Skin epidermis (tissue), 12 donors: Measurements from ENCODE around the gene ILDR1.
"Not testable (repeated sequence)": the region's sequence is repeated elsewhere in the genome, so short reads cannot be mapped to it uniquely, and the experiment has no call there.

ENCODE experiments used
- H3K27ac ChIP-seq, 21 experiments: fragments of 200-600 bp; sonication (generic) in 11 of 21; one replicate each; pipeline ENCODE4 v1.5.0; 2020; ENCODE audit warnings: mild to moderate bottlenecking in 3 of 21, inconsistent platforms in 2 of 21, moderate library complexity in 2 of 21
- H3K4me3 ChIP-seq, 7 experiments: fragments of 200-600 bp; sonication (generic) in 2 of 7; one replicate each; pipeline ENCODE4 v1.5.0; 2020; ENCODE audit warnings: inconsistent platforms in 2 of 7, mild to moderate bottlenecking in 2 of 7, moderate library complexity in 1 of 7

The ILDR1 gene

DNA sequence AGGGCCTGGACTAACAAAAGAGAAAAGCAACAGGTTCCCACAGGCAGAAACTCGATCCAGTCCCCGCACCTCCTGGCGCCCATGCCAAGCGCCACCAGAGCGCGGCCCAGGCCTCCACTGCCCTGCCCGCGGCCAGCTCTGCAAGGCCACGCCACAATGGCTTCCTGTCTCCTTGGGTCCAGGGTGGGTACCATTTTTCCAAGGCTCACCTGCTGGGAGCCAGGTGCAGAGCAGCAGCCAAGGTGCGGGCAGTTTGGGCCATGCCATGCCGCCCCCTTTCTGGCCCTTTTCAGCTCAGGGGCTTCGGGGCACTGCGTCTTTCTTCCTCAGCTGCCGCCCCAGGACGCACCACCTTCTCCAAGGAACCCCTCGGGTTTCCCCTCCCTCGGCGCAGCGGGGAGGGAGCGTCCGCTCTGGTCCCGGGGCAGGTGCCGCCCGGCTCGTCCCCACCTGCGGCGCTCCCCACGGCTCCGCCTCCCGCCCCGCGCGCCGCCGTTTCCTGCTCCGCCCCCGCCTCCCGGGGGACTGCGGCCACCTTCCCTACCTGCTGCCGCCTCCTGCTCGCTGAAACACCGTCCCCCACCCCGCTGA, at the start of gene ILDR1:
TSS of gene ILDR1 (minus strand) at position 437 of the 591 bp plus-strand sequence. CDS start at position 267, 170 bp downstream.
- peak within 1 kb of the TSS in 2 of 21 experiments; percentile 13 to 57 for H3K27ac ChIP-seq
- H3K4me3 ChIP-seq: peak within 1 kb of the TSS; percentile 17 to 39 (median 26)

DNA sequence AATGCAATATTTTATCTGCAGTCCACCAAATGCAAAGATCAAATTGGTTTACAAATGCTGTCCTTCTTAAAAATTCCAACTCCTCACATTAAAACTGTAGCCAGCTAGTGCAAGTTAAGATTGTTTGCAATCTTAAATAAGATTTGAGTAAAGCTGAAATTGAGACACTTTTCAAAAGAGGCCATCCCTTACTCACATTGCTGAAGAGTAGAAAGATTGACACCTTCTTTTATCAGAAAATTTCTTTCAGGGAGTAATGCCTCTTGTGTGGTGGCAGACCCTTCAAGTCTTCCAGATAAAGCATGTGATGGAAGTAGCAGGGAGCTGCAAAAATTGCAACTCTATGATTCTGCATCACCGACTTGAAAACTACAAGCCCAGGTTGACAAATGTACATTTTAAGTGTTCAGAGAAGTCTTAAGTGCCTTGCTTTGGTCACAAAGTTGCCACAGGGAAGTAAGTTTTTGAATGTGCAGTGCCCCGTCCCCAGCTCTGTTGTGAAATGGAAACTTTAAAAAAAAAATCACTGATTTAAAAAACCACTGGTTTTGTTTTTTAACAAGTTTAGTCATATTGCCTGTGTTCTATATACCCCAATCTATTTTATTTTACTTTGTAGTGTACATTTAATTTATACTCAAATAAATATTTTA, 45.7 kb upstream of the ILDR1 start:
- Histone ChIP-seq H3K4me3 (no peak overlapping the region), H3K27ac (peak overlapping the region in 5 of 21 experiments; percentile 5 to 61 (median 20))

DNA sequence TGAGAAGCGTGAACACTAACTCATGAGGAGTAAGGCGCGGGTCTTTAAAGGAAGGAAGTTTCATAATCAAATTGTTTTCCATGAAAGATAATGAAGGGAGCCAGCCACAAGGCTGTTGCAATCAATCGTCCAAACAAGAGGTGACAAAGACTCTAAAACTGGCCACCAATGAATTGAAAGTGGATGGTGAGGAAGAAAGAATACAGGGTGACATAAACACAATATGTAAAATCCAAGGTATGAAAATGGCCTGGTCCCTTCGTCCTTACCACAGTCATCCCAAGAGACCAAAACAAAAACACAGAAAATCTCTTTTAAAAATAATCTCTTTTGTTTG, 45.1 kb upstream of the ILDR1 start:
- Histone ChIP-seq H3K27ac (peak overlapping the region in 4 of 21 experiments; percentile 5 to 61 (median 34)), H3K4me3 (no peak overlapping the region)

DNA sequence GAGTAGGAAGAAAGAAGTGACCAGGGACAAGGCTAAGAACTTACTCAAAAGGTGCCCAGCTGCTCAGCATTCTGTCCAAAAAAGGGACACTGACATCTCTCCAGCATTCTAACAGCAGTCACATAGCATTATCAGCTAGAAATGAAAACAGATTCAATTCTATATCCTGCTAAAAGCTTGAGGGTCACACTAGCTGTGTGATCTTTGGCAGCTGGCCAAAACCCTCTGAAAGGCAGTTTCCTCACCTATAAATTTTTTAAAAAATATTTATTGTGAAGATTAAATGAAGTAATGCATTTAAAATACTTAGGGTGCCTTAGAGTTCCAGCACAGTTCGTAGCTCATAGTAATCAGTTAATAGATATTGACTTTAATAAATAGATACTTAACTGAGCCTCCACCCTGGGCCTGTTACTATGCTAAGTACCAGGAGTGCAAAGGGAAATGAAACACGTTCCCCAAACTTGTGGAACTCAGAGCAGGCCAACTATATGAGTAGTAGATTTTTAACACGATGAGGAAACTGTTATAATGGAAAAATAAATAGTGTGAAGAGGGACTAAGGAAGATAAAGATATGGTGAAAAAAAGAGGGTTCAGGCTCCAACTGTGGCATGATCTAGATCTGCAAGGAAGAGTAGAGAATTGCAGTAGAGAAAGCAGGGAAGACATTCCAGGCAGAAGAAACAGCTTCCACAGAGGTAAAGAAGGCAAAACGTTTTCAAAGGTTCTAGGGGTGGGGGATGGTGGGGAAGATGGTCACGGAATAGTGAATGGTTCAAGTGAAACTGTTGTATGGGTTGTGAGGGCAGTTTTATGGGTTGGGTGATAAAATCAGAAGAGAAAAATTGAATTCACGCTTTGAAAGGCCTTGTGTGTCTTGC, 44.5 kb upstream of the ILDR1 start:
- H3K4me3 ChIP-seq: no peak overlapping the region
- peak overlapping the region in 1 of 21 experiments; percentile 58 for H3K27ac ChIP-seq

DNA sequence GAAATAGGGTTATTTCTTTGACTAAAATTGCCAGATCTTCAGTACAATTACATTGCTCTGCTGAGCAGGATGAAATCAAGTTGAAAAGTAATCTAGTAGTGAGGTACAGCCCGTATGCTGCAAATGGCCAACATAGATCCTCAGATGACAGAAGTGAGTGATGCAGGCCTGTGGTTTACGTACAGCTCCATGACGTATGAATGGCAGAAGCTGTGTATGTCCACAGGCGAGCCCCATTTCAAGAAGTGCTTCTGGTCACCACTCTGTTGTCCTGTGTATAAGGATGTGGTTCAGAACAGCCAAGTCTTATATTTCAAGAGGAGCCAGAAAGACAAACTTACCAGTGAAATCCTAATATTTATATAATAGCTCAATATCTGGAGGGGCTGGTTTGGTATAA, 42.3 kb upstream of the ILDR1 start:
- H3K27ac ChIP-seq: no peak overlapping the region

DNA sequence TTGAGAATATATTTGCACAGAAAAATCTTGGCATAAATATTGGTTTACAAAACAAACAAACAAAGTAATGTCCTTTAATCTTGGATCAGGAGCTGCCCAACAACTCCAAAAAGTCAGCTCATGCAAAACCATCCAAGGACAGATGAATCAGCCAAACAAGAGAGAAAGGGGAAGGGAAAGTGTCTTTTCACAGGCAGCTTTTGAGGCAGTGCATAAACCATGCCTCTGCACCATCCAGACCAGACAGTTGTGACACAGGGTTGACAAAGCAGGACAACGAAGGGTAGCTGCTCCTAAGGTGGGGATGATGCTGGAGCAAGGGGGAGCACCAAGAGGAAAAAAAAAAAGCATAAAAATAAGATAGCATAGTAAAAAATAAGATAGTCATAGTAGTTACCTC, 41.9 kb upstream of the ILDR1 start:
- Histone ChIP-seq H3K4me3 (no peak overlapping the region), H3K27ac (no peak overlapping the region)

More for the DNA sequence above, 42.3 kb upstream of the ILDR1 start:
- H3K4me3 ChIP-seq: no peak overlapping the region

DNA sequence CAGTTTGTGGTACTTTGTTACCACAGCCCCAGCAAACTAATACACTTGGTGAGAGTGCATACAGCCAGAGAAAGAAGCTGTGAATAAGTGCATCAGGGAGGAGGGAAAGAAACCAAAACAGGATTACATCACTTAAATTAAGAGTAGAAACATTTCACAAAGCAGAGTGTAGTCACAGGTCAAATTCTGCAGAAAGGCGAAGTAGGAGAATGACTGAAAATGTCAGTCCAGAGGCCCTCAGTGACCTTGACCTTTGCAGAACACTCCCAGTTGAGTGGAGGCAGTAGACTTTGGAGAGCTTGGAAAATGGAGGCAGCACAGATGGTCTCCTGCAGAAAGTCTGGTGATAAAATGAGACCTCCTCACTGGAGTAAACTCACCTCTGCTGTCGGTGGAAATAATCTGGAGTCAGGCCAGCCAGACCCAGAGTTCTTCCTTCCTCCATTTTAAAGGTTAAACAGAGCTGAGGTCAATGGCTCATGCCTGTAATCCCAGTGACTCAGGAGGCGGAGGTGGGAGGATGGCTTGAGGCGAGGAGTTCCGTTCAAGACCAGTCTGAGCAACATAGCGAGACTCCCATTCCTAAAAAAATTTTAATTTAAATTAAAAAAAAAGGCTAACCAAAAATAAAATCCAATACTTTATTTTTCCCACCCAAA, 38.1 kb upstream of the ILDR1 start:
- Histone ChIP-seq H3K4me3 (no peak overlapping the region), H3K27ac (no peak overlapping the region)

DNA sequence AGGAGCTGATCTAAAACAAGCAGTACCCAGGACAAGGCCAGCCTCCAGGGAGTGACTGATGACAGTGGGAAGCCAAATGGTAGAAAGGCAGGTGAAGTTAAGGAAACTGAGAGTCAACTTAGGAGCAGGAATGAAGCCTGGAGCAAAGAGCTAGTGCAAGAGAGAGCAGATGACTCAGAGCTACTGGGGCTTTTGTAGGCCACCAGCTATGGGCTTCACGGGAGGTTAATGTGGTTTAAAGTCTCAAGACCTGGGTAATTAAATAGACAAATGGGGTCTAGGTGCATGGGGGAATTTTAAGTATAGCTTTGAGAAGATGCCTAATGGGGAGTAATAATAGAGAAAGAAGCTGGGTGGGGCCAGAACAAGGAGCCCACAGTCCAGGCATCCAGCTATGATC, 36.2 kb upstream of the ILDR1 start:
- Histone ChIP-seq H3K27ac (no peak overlapping the region), H3K4me3 (no peak overlapping the region)

DNA sequence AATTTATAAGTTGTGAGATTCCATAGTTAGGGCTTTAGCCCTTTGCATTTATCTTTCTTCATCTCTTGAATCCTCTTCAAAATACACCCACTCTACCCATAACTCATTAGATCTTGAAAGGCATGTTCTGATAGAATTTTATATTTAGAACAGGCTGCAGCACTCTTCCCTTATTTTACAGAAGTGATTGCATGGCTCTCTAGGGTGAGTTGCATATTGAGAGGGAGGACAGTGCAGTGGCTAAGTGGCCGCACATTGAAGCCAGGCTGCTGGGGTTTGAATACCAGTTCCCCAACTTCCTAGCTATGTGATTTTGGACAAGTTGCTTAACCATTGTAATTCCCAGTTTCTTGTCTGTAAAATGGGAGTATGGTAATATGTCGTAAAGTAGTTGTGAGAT, 35.6 kb upstream of the ILDR1 start:
- H3K4me3 ChIP-seq: no peak overlapping the region

DNA sequence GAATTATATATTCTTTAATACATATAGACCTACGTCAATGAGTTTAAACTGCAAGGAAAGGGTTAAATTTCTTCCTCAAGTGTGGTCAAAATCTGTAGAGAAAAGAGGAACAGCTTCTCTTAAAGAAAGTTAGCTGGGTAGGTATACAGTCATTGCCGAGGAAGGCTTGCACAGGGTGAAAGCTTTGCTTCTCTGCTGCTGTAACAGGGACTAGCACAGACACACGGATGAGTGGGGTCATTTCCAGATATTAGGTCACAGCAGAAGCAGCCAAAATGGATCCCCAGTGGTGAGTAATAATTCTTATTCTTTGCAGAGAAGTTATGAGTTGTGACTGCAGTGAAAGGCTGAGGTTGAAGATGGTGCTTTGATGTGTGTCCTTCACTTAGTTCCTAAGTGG, 33.2 kb upstream of the ILDR1 start, which contains the start of gene CD86:
TSS of gene CD86 (plus strand) at position 148 of the 400 bp plus-strand sequence. CDS start at position 276, 128 bp downstream.
- Histone ChIP-seq H3K27ac (peak within 1 kb of the TSS in 4 of 21 experiments; percentile 20 to 60 (median 28)), H3K4me3 (peak within 1 kb of the TSS in 5 of 7 experiments; percentile 1 to 15 (median 14))

More for the DNA sequence above, 35.6 kb upstream of the ILDR1 start:
- H3K27ac ChIP-seq: no peak overlapping the region

DNA sequence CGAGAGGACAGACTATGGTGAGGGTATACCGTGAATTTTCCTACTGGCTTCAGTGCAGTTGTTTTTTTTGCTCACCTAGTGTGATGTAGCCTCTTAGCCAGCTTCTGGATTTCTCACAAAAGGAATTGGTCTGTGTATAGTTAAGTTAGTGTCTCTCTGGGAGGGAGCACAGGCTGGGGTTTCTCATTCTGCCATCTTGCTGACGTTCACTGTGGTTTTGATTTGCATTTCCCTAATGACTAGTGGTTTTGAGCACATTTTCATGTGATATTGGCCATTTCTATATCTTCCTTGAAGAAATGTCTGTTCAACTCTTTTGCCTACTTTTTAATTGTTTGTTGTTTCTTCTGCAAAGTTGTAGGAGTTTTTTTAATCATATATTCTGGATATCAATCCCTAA, 30.9 kb upstream of the ILDR1 start:
- no peak overlapping the region for H3K4me3 ChIP-seq
- no peak overlapping the region for H3K27ac ChIP-seq

DNA sequence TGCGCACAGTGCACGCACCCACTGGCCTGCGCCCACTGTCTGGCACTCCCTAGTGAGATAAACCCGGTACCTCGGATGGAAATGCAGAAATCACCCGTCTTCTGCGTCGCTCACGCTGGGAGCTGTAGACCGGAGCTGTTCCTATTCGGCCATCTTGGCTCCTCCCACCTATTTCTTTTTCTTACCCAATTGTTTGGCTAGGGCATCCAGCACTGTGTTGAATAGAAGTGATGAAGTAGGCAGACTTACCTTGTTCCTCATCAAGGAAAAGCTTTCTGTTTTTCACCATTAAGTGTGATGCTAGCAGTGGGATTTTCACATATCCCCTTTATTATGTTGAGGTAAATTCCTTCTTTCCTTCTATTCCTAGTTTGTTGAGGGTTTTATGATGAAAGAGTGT, 25.7 kb upstream of the ILDR1 start:
- not testable (repeated sequence) for H3K4me3 ChIP-seq, H3K27ac ChIP-seq

DNA sequence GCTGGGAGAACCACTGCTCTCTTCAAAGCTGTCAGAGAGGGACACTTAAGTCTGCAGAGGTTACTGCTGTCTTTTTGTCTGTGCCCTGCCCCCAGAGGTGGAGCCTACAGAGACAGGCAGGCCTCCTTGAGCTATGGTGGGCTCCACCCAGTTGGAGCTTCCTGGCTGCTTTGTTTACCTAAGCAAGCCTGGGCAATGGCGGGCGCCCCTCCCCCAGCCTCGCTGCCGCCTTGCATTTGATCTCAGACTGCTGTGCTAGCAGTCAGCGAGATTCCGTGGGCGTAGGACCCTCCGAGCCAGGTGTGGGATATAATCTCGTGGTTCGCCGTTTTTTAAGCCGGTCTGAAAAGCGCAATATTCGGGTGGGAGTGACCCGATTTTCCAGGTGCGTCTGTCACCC, 25.2 kb upstream of the ILDR1 start:
- not testable (repeated sequence) for H3K27ac ChIP-seq, H3K4me3 ChIP-seq

DNA sequence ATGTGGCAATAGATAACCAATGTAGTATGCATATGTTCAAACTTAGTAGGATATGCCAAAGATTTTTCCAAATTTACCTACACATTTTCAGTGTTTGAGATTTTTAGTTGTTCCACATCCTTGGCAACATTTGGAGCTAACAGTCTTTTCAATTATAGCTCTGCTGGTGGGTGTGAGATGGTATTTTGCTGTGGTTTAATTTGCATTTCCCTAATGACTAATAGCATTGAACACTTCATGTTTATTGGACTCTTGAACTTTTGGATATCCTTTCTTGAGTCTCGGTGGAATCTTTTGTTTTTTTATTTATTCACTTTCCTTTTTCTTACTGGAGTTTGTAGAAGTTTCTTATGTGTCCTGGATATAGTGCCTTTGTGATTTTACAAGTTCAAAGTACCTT, 11.0 kb upstream of the ILDR1 start:
- no peak overlapping the region for H3K27ac ChIP-seq
- no peak overlapping the region for H3K4me3 ChIP-seq

DNA sequence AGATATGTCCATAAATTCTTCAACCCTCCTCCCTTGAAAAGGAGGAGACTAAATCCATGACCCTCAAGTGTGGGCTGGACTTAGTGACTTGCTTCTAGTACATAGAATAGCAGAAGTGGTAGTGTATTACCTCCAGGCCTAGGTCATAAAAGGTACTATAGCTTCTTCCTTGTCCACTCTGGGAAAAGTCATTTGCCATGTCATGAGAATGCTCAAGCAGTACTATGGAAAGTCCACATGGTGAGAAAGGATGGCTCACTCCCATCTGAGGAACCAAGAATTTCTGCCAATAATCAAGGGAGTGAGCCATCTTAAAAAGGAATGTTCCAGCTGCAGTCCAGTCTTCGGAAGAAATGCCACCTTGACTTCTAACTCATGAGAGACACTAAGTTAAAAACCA, 10.5 kb upstream of the ILDR1 start:
- Histone ChIP-seq H3K4me3 (no peak overlapping the region), H3K27ac (no peak overlapping the region)

DNA sequence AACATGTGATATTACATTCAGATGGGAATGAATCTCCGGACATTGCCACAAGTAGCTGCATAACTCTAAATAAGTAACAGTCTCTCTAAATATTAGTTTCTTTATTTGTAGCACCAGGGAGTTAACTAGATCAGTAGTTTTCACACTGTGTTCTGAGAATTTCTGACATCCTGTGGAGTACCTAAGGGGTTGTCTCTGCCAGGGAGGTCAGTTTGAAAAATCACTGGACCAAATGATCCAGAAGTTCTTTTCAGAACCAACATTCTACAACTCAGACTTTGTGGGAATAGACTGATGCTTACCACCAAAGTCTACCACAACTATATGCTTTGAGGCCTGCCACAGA, 9.0 kb upstream of the ILDR1 start:
- H3K27ac ChIP-seq: no peak overlapping the region
- H3K4me3 ChIP-seq: no peak overlapping the region

DNA sequence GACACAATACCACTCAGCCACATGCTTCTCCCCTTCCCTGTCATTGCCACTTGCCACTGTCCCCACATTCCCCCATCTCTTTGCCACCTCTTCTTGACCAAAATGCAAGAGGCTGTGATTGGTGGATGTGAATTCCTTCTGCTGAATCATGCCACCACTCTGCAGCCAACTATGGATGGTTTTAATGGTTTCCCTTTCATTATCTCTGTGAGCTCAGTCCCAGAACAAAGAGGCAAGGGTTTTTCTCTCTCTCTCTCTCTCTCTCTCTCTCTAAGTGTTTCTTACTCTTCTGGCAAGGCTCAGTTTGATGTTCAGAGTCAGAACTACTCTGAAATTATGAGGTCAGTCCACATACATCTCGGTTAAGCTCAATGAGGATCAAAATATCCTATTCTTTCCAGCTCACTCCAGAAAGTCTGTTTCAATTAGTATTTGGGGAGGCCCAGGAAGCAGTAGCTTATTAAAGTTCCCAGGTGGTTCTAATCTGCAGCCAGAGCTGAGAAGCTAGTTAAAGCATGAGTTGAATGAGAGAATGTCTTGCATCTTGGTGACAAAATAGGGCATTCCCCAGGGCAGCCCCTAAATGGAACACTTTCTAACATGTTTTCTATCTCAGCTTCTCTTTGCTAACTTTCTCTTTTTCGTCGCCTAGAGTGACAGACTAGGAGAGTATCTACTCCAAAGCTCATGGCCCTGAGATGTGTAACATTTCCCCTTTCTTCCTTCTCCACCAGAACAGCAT, 8.5 kb upstream of the ILDR1 start:
- Histone ChIP-seq H3K27ac (no peak overlapping the region), H3K4me3 (no peak overlapping the region)

DNA sequence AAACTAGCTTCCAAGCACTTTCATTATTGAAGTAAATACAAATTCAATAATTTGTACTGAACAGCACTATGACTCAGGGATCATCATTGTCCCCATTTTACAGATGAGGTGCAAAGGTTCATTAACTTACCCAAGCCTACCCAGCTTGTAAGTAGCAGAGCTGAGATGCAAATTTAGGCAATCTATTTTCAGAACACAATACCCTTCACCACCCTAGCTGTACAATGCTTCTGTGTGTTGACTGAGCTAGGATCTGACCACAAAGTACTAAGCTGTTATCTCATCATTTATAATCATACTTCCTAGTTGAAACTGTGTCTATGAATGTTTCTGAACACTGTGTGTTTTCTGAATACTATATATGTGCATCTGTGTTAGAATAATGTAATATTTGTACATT, 3.2 kb upstream of the ILDR1 start:
- H3K27ac ChIP-seq: no peak overlapping the region
- no peak overlapping the region for H3K4me3 ChIP-seq

DNA sequence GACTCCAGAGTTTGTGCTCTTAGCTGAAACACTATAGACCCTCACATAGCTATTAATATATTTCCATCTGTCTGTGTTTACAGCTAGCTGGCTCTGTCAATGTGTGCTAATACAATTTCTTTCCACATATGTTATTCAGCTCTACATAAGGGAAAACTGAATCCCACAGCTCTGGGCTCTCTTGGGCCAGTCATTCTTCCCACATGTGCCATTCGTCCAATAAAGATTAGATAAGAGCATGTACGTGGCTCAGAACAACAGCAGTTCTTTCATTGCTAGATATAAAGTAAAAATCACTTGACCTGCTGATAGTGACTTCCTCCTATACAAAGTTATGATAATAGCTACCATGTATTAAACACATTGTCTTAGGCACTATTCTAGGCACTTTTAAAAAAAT, 2.8 kb upstream of the ILDR1 start:
- Histone ChIP-seq H3K4me3 (no peak overlapping the region), H3K27ac (no peak overlapping the region)
